HG03432 (cell line): ENCODE data around the gene PCSK2.

Experiments used
- ATAC-seq: cut with Tn5 transposase; IDR thresholded peaks from one replicate; pipeline ENCODE4 v1.9.1; 2021; ENCODE audit warnings: mild to moderate bottlenecking, moderate library complexity; ENCODE audit not compliant: unreplicated experiment

PCSK2 gene

DNA sequence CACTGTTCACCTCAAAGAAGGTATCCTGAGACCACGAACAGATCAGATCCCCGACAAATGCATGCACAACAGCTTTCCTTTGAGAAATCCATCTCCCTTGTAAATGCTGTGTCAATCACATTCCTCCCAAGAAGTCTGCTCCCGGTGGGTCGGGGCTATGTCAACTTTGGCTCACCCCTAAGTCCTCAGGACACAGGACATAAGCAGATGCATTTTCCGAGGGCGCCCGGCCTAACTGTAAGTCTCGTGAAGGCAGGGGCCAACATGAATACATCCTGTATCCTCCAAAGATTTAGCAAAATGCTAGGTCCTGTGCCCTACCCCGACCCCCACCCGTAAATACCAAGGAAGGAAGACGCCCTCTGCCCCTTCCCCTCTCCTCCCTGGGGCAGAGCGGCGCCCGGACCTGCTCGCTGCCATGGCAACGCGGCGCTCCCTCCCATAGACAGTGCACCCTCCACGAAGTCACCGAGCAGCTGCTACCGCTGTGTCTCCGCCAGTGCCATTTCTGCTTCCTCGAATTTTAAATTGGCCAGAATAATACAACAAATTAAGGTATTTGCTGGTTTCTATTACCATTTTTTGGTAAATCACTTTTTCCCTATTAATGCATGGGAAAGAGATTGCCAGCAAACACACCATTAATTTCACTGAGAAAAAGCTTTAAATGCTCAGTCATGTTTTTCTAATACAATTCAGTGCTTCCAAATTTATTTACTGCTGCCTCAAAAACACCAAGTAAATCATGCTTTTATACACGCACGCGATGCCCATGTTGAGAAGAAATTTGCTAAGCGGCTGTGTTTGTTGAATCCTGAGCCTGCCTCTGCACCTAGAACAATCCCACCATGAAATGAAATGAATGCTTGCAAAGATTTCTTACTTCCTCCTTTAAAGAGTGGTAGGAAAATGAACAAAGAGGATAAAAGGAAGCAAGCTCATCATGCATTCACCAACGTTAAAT lies 100.6 kb downstream of the PCSK2 start:
- no peak for ATAC-seq

DNA sequence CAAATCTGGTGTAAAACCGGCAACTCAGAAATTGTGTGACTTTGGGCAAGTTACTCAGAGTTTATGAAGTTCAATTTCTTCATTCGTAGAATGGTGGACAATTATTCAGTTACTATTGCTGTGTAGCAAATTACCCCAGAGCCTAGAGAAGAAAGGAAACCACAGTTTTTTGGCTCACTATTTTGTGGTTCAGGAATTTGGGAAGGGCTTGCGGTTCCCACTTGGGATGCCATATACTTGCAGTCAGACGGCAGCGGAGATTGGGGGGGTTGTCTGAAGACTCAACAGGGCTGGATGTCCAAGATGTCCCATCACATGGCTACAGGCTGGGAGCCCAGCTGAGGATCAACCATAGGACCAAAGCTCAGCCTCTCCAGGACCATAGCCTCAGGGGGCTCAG lies 108.1 kb downstream of the PCSK2 start:
- no peak for ATAC-seq

- no peak for ATAC-seq
These were observed 112.2 kb downstream of the PCSK2 start for GRCh38 chr20:17339000-17339399.

DNA sequence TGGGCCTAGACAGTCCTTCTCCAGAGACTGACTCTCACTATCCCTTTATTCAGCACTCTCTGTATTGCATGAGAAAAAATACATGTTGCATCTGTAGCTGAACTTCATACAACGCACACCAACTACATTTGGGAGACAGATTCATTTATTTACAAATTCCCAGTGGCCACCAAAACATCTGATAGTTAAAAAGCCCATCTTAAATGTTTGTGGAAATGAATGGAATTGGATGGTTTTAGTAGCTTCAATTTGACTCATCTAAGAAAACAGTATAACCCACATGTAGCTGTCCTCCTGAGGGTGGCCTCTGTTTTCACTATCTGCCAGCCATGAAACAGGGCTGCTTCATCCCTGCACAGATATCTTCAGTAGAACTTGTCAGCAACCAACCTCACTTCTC lies 116.3 kb downstream of the PCSK2 start:
- no peak for ATAC-seq

GRCh38 chr20:17343656-17344452 lies 117.0 kb downstream of the PCSK2 start:
- no peak for ATAC-seq

- ATAC-seq, result no peak
These were observed 118.0 kb downstream of the PCSK2 start for GRCh38 chr20:17344790-17345189.

- ATAC-seq, result no peak
These were observed 118.5 kb downstream of the PCSK2 start for GRCh38 chr20:17345321-17345720.

GRCh38 chr20:17350321-17350720 lies 123.5 kb downstream of the PCSK2 start:
- no peak for ATAC-seq

DNA sequence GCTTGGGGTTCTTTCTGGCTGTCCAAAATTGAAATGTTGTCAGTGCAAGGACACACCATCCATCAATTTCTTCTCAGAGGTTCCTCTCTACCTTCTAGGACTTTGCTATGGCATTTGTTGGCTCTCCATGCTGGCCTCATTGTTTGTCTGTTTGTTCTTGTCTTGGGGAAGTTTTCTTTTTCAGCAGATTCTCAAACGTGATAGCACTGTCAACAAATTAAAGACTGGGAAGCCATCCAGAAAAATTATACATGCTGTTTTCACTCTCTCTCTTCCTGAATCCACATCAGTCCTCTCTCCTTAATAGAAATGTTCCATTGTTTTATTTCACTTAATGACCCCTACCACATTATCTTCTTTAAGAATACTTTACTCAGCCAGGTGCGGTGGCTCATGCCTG lies 130.4 kb downstream of the PCSK2 start:
- ATAC-seq, result no peak

DNA sequence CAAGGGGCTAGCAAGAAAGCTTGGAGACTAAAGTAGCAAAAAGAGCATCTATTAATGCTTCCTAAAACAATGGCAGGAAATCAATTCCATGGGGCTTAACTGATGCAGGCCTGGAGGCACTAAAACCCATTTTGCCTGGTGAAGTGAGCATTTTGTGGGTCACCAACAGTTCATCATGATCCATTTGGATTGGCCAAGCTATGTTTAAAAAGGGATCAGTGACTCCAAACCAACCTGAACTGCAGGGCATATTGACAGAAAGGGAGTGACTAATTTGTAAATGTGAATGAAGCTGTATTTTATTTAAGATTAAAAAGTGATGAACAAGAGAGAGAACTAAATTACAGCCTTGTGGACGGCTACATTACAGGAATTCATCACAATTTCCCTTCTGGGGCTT lies 132.0 kb downstream of the PCSK2 start:
- no peak for ATAC-seq

- no peak for ATAC-seq
These were observed 137.8 kb downstream of the PCSK2 start for GRCh38 chr20:17364681-17365080.

DNA sequence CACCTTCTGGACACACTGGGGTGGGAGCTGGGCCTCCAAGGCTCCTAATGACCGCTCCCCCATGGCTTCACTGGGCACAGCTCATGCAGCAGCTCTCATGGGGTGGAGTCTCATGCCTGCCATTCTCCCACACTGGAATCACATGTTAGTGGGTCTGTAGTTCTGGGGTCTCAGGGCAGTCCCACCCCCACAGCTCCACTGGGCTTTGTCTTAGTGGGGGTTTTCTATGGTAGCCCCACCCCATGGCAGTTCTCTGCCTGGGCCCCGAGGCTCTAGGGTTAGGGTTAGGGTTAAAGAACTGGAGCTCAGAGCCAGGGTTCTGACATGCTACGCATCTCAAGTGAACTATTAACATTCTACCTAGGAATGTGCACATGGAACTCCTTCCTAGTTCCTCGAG lies 139.0 kb downstream of the PCSK2 start:
- ATAC-seq, result no peak

DNA sequence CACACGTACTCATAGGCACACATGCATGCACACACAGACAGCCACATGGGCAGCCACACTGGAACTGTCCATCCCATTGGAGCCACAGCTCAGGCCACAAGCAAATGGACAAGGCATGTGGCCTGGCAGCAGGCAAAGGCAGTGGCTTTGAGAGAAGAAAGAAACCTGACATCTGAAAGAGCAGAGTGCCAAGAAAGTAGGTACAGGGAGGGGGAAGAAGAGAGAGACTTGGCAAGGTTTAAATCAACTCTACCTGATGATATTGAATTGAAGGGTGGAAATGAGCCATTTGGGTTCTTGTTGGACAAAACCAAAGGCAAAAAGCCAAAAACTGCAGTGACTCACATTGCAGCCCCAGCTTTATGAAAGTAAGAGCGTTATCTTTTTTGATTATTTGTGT lies 142.7 kb downstream of the PCSK2 start:
- no peak for ATAC-seq

GRCh38 chr20:17372806-17373440 lies 146.1 kb downstream of the PCSK2 start:
- no peak for ATAC-seq

- no peak for ATAC-seq
These were observed 147.2 kb downstream of the PCSK2 start for GRCh38 chr20:17374086-17374485.

DNA sequence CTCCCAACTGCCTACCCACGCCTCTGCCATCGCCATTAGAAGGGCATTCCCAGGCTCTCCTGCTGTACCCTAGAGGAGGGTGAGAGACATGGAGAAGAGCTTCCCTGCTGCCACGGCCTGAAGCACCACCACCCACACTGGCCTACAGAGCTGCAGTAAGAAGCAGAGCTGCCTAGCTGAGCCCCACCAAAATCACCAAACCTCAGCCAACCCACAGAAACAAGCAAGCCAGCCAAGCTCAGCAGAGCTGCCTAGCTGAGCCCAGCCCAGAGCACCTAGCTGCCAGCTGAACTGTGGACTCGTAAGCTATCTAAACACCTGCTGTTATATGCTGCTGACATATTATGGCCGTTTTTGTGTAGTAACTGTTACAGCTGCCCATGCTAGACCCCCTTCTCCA lies 149.2 kb downstream of the PCSK2 start:
- no peak for ATAC-seq

DNA sequence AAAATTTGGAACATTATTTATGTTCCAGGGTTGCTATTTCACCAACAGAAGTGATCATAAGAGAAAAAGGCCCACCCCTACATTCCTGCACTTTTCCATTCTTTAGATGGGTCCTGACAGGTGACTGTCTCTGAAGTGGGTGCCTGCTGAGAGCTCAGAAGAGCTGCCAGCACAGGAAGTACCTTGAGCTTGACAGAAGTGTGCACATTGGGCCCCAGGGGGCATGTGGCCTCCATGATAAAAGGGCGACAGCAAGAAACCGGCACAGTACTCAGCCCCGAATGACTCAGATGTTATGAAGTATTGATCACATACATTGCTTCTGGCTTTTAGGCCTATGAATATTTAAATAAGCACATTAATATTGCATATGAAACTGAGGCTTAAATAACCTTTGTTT lies 150.4 kb downstream of the PCSK2 start:
- ATAC-seq, result no peak

GRCh38 chr20:17379651-17380050 lies 152.8 kb downstream of the PCSK2 start:
- ATAC-seq, result no peak

DNA sequence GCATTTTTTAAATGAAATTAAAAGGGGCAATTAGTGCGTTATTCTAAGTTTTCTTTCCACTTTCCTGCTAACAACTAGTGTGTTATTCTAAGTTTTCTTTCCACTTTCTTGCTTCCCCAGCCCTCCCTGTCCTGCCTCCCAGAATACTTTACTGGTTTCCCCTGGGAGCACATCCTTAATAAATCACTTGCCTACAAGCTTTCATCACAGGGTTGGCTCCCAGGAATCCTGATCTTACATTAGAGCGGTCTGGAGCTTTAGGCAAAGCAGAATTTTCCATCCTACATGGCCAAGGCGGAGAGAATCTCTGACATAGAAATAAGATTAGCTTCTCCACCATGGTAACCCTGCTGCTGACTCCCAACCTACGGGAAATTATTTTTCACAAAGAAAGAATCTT lies 154.0 kb downstream of the PCSK2 start:
- no peak for ATAC-seq

DNA sequence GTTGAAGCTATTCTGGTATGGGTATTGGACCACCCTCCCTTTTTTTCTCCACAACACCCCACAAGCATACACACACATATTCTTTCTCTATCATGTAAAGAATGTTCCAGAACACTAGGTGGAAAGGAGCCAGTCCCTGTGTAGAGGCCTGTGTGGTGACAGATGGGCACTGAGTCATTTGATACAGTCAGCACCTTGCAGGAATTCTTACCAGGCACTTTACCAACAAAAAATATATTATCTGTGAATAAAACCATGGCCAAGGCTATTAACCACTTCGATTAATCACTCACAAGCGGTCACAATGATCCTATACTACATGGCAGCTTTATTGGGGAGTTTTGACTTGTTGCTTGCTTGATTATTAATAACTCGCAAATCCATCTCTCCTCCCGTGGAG lies 154.9 kb downstream of the PCSK2 start:
- no peak for ATAC-seq

DNA sequence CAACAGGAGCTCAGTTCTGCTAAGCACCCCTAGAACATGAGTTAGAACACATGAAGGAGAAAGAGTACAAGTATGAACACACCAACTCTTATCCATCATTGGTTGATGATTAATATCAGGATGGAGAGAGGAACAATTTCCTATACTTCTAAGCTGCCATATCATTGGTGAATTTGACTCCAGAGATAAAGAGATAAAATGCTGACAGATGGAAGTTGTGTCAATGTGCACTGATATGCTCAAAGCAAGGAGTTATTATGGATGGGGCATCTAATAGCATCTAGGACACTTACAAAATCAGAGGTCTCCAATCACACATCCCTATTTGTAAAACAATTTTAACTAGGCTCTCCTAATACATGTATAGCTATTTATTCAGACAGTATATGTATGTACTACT lies 159.0 kb downstream of the PCSK2 start:
- no peak for ATAC-seq

- ATAC-seq, result no peak
These were observed 163.8 kb downstream of the PCSK2 start for GRCh38 chr20:17390655-17391054.
